Measurements from ENCODE around the gene SPPL2B.

DNA sequence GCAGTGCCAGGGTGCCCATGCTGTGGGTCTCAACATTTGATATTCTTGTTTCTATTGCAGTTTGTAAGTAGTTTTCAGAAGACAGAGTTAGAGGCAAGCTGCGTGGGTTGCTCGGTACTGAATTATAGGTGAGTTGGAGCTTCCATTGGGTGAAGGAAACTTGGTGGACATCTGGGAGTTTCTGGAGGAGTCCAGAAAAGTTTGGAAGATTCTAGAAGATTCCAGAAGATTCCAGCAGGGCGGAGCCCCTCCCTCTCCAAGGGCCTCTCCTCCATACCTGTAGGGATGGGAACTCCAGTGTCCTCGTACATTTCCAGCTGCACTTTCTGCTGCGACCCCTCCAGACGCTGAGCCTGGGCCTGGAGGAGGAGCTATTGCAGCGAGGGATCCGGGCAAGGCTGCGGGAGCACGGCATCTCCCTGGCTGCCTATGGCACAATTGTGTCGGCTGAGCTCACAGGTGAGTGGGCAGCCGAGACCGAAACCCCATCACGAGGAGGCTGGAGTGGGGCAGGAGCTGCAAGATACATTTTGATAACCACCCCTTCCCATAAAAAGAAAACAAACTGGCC lies 70.3 kb downstream of the SPPL2B start:
- TF ChIP-seq, protein P1, sequence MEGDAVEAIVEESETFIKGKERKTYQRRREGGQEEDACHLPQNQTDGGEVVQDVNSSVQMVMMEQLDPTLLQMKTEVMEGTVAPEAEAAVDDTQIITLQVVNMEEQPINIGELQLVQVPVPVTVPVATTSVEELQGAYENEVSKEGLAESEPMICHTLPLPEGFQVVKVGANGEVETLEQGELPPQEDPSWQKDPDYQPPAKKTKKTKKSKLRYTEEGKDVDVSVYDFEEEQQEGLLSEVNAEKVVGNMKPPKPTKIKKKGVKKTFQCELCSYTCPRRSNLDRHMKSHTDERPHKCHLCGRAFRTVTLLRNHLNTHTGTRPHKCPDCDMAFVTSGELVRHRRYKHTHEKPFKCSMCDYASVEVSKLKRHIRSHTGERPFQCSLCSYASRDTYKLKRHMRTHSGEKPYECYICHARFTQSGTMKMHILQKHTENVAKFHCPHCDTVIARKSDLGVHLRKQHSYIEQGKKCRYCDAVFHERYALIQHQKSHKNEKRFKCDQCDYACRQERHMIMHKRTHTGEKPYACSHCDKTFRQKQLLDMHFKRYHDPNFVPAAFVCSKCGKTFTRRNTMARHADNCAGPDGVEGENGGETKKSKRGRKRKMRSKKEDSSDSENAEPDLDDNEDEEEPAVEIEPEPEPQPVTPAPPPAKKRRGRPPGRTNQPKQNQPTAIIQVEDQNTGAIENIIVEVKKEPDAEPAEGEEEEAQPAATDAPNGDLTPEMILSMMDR (IDR thresholded peaks at IDR 0.05; ENCODE audit: poor library complexity, severe bottlenecking), result no peak
- TF ChIP-seq POLR2AphosphoS5 (IDR thresholded peaks at IDR 0.05), result no peak
